Measurements from ENCODE around the gene PCBP1.
"Not testable (repeated sequence)": the region's sequence is repeated elsewhere in the genome, so short reads cannot be mapped to it uniquely, and the experiment has no call there.

DNA sequence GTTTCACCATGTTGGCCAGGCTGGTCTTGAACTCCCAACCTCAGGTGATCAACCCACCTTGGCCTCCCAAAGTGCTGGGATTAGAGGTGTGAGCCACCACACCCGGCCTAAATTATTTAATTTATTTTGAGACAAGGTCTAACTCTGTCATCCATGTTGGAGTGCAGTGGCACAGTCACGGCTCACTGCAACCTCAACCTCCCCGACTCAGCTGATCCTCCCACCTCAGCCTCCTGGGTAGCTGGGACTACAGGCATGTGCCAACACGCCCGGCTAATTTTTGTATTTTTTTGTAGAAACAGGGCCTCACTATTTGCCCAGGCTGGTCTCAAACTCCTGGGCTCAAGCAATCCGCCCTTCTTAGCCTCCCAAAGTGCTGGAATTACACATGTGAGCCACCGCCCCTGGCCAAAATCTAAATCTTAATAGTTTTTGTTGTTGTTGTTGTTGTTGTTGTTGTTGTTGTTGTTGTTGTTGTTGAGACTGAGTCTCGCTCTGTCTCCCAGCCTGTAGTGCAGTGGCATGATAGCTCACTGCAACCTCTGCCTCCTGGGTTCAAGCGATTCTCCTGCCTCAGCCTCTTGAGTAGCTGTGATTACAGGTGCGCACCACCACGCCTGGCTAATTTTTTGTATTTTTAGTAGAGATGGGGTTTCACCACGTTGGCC lies 5.4 kb downstream of the PCBP1 start:
- TF ChIP-seq, protein P1, sequence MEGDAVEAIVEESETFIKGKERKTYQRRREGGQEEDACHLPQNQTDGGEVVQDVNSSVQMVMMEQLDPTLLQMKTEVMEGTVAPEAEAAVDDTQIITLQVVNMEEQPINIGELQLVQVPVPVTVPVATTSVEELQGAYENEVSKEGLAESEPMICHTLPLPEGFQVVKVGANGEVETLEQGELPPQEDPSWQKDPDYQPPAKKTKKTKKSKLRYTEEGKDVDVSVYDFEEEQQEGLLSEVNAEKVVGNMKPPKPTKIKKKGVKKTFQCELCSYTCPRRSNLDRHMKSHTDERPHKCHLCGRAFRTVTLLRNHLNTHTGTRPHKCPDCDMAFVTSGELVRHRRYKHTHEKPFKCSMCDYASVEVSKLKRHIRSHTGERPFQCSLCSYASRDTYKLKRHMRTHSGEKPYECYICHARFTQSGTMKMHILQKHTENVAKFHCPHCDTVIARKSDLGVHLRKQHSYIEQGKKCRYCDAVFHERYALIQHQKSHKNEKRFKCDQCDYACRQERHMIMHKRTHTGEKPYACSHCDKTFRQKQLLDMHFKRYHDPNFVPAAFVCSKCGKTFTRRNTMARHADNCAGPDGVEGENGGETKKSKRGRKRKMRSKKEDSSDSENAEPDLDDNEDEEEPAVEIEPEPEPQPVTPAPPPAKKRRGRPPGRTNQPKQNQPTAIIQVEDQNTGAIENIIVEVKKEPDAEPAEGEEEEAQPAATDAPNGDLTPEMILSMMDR (IDR thresholded peaks at IDR 0.05): not testable (repeated sequence)
- not testable (repeated sequence) for TF ChIP-seq POLR2A (IDR thresholded peaks at IDR 0.05)

Data from adrenal gland (tissue), 5 donors.